ENCODE data around the gene SYT7. TPM values are rescaled to one million over a fixed set of nuclear protein-coding genes. Genes with fewer than 3 reads are reported as not detected.

SYT7 gene
- total and polyA plus RNA-seq, 2 of the 8 experiments (the other 6 are each of a cell fraction or from before 2014, with no cell fraction given) = 9.6 to 10.5 TPM

DNA sequence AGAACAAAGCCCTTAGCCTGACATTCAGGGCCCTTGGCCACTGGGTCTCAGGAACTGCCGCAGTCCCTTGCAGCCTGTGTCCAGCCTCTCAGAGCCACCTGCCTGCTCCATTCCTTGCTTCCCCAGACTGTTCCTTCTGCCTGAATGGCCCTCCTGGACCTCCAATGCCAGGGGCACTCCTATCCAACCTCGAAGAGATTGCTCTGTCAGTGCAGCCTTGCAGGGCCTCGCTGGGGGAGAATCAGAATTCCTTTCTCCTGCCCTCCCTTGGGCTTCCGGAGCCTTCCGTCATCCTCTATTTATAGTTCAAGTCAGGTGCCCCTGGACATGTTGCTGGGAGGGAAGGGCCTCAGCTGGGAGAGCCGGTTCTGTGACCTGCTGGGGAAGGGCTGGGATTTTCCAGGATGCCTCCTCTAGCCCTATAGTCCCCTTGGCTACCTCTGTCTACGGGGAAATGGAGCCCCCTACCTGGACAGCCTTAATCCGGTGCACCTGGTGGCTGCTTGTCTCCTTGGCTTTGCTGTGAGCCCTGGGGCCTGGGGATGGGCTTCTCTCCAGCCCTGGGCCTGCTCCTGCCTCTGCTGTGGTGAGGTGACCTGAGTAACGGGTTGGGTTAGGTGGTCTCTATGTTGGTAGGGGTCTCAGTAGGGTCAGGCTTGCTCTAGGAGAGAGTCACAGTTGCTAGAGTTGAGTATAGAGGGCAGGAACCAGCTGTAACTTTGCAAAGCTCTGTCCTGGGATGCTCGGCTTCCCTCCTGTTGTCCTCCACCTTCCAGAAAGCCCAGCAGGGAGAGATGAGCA lies 45.9 kb upstream of the SYT7 start (continued):
- TF ChIP-seq EGR1 (IDR thresholded peaks at IDR 0.05; ENCODE audit: borderline replicate concordance, low read depth, low read length) = 0 out of 2 replicates have a peak, but pooled peaks have one; percentile 23
- TF ChIP-seq ASH2L (IDR thresholded peaks at IDR 0.05; ENCODE audit: low read length) = peak; percentile 92
- no peak for TF ChIP-seq POU5F1 (IDR thresholded peaks at IDR 0.05; ENCODE audit: low read depth, low read length)
- TF ChIP-seq TCF12 (IDR thresholded peaks at IDR 0.05; ENCODE audit: low read depth, low read length) = peak; percentile 96
- TF ChIP-seq, protein P1, sequence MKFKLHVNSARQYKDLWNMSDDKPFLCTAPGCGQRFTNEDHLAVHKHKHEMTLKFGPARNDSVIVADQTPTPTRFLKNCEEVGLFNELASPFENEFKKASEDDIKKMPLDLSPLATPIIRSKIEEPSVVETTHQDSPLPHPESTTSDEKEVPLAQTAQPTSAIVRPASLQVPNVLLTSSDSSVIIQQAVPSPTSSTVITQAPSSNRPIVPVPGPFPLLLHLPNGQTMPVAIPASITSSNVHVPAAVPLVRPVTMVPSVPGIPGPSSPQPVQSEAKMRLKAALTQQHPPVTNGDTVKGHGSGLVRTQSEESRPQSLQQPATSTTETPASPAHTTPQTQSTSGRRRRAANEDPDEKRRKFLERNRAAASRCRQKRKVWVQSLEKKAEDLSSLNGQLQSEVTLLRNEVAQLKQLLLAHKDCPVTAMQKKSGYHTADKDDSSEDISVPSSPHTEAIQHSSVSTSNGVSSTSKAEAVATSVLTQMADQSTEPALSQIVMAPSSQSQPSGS (IDR thresholded peaks at IDR 0.05; ENCODE audit: low read length) = peak; percentile 96
- TF ChIP-seq CBX8 (IDR thresholded peaks at IDR 0.05; ENCODE audit: borderline replicate concordance, low read depth, low read length) = no peak
- 0 out of 2 replicates have a peak, but pooled peaks have one; percentile 61 for TF ChIP-seq SP4 (IDR thresholded peaks at IDR 0.05; ENCODE audit: low read length)
- TF ChIP-seq, protein P2, sequence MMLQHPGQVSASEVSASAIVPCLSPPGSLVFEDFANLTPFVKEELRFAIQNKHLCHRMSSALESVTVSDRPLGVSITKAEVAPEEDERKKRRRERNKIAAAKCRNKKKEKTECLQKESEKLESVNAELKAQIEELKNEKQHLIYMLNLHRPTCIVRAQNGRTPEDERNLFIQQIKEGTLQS (IDR thresholded peaks at IDR 0.05; ENCODE audit: insufficient read depth, low read depth, low read length) = no peak
- TF ChIP-seq, protein P3, sequence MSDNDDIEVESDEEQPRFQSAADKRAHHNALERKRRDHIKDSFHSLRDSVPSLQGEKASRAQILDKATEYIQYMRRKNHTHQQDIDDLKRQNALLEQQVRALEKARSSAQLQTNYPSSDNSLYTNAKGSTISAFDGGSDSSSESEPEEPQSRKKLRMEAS (IDR thresholded peaks at IDR 0.05) = peak; percentile 26; the same call in 1 of the 2 replicates
- no peak for TF ChIP-seq SIRT6 (IDR thresholded peaks at IDR 0.05; ENCODE audit: low read length)
- TF ChIP-seq, protein P4, sequence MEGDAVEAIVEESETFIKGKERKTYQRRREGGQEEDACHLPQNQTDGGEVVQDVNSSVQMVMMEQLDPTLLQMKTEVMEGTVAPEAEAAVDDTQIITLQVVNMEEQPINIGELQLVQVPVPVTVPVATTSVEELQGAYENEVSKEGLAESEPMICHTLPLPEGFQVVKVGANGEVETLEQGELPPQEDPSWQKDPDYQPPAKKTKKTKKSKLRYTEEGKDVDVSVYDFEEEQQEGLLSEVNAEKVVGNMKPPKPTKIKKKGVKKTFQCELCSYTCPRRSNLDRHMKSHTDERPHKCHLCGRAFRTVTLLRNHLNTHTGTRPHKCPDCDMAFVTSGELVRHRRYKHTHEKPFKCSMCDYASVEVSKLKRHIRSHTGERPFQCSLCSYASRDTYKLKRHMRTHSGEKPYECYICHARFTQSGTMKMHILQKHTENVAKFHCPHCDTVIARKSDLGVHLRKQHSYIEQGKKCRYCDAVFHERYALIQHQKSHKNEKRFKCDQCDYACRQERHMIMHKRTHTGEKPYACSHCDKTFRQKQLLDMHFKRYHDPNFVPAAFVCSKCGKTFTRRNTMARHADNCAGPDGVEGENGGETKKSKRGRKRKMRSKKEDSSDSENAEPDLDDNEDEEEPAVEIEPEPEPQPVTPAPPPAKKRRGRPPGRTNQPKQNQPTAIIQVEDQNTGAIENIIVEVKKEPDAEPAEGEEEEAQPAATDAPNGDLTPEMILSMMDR (IDR thresholded peaks at IDR 0.05; ENCODE audit: control extremely low read depth in 1 of 3, insufficient read depth in 1 of 3, low read depth in 1 of 3, low read length in 3 of 3) = peak; percentile 38 to 66 (median 53)
- TF ChIP-seq, protein P5, sequence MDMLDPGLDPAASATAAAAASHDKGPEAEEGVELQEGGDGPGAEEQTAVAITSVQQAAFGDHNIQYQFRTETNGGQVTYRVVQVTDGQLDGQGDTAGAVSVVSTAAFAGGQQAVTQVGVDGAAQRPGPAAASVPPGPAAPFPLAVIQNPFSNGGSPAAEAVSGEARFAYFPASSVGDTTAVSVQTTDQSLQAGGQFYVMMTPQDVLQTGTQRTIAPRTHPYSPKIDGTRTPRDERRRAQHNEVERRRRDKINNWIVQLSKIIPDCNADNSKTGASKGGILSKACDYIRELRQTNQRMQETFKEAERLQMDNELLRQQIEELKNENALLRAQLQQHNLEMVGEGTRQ (IDR thresholded peaks at IDR 0.05; ENCODE audit: low read length) = peak; percentile 62
- TF ChIP-seq TAF7 (optimal IDR thresholded peaks at IDR 0.05; ENCODE audit: borderline replicate concordance, low read depth, low read length) = no peak
- TF ChIP-seq KDM1A (IDR thresholded peaks at IDR 0.05; ENCODE audit: borderline replicate concordance, low read length) = peak; percentile 36; the same call in 1 of the 2 replicates
- no peak for TF ChIP-seq BCL11A (IDR thresholded peaks at IDR 0.05; ENCODE audit: low read depth in 2 of 2, low read length in 2 of 2)
- TF ChIP-seq POLR2A (IDR thresholded peaks at IDR 0.05; ENCODE audit: control extremely low read depth in 1 of 2, low read depth in 2 of 2, low read length in 2 of 2) = no peak
- TF ChIP-seq HDAC2 (IDR thresholded peaks at IDR 0.05; ENCODE audit: borderline replicate concordance in 1 of 2, low read depth in 2 of 2, low read length in 2 of 2) = peak in 1 of 2 experiments; percentile 43; a peak in 2 of 4 replicates

All from H1 (cell line).